22Rv1 (cell line): Measurements from ENCODE around the gene INTS11.

Experiments used
- H3K27ac ChIP-seq: fragments of 450-650 bp; 2 replicates; pipeline ENCODE4 v1.5.1; 2017
- ZFX ChIP-seq: fragments of 450-650 bp; IDR thresholded peaks from 2 replicates; pipeline ENCODE4 v1.6.1; 2017; ENCODE audit warnings: antibody characterized with exemption, borderline replicate concordance
- TF ChIP-seq, protein P1 (sequence below): fragments of 450-650 bp; IDR thresholded peaks from 2 replicates; pipeline ENCODE4 v1.5.1; 2017; ENCODE audit warnings: mild to moderate bottlenecking

The INTS11 gene

DNA sequence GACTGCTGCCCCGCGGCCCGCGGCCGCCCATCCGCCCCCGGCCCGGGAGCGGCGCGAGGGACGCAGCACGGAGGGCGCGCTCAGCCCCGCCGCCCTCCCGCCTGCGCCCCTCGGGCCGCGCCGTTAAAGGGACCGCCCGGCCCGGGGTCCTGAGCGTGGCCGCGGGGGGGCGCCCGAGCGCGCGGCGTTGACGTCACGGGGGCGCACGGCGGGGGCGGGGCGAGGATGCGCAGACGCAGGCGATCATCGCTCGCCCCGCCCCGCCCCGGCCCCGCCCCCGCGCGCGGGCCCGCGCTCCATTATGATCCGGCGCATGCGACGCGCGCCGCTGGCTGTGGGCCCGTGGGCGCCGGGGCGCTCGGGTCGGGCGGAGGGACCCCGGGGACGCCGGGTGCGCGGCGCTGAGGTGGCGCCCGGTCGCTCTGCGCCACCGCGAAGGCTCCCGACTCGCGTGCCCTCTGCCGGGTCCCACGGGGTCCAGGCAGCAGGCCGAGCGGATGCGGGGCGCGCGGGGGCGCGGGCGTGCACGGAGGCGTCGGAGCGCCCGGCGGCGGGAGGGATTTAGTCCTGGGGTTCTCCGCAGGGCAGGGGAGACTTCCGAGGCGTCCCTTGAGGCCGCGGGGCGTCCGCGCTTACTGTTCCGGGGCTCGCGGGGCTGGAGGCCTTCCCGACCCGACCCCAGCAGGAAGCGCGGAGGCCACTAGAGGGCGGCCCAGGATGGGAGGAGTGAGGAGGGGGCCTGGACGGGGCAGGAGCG lies 25.0 kb upstream of the INTS11 start, which contains the start of gene DVL1:
DVL1 (minus strand) TSS at position 163 of the 757 bp plus-strand sequence. CDS start 353 bp downstream, outside the sequence.
- no peak for TF ChIP-seq ZFX
- TF ChIP-seq, protein P1, sequence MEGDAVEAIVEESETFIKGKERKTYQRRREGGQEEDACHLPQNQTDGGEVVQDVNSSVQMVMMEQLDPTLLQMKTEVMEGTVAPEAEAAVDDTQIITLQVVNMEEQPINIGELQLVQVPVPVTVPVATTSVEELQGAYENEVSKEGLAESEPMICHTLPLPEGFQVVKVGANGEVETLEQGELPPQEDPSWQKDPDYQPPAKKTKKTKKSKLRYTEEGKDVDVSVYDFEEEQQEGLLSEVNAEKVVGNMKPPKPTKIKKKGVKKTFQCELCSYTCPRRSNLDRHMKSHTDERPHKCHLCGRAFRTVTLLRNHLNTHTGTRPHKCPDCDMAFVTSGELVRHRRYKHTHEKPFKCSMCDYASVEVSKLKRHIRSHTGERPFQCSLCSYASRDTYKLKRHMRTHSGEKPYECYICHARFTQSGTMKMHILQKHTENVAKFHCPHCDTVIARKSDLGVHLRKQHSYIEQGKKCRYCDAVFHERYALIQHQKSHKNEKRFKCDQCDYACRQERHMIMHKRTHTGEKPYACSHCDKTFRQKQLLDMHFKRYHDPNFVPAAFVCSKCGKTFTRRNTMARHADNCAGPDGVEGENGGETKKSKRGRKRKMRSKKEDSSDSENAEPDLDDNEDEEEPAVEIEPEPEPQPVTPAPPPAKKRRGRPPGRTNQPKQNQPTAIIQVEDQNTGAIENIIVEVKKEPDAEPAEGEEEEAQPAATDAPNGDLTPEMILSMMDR, result peak; percentile 75
- H3K27ac ChIP-seq, result peak within 1 kb of the TSS; percentile 88

DNA sequence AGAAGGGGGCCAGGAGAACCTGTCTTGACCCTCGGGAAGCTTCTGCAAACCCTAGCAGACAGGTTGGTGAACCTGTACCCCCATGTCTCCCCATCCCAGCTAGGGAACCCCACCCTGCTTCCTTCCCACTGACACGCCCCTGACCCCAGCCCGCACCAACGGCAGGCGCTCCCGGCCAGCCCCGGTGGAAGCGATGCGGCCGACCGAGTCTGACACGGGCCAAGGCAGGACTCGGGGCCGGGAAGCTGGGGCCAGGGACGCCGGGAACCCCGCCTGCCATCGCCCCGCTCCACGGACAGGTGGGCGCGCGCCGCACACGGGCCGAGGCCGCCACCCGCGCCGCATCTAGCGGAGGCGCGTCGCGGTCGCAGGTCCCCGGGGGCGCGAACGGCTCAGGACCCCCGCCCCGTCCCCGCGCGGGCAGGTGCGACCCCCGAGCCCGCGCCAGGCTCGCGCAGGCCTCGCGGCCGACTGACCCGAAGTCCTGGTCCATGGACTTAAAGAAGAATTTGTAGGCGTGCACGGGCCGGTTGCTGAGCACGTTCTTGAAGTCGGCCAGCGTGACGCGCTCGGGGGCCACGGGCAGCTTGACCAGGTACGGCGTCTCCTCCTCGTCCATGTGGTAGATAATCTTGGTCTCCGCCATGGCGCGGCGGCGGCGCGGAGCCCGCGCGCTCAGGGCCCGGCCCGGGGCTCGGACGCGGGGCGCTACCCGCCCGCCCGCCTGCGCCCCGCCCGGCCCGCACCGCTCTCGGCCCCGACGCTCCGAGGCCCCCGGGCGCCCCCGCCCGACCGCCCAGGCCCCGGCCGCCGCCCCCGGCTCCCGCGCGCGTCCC lies 24.2 kb upstream of the INTS11 start:
- peak overlapping the region; percentile 88 for H3K27ac ChIP-seq

DNA sequence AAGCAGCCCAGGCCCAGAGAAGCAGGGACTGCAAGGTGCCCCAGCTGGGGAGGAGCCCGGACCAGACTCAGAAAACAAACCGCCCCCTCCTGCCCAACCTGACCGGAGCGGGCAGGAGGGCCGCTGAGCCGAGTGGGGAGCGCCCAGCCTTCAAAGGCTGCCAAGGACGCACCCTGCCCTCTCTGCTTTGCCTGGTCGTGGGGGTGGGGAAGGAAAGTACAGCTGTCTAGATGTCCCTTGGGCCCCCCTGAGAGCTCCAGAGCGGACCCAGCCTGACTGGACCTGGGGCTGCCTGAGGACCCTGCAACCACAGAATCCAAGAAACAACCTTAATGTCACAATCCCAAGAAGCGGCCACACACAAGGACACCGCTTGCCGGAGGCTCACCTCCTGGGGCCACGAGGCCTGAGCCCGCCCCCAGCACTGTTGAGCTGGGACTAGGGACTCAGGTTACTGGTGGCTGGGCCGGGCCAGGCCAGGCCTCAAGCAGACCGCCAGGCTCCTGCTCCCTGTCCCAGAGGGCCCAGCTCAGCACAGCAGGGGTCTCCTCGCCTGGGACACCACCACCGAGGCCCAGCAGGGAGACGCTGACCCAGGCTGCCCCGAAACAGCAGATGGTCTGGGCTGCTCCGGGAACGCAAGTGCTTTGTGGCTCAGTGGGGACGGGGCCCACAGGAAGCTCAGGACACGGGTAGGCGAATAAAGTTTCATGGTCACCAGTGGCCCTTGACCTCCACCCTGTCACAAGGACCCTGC lies 23.4 kb upstream of the INTS11 start:
- H3K27ac ChIP-seq, result peak overlapping the region; percentile 88
- TF ChIP-seq, protein P1, result no peak
- no peak for TF ChIP-seq ZFX

More for the DNA sequence above, 24.2 kb upstream of the INTS11 start:
- TF ChIP-seq ZFX, result no peak
- TF ChIP-seq, protein P1, result no peak

DNA sequence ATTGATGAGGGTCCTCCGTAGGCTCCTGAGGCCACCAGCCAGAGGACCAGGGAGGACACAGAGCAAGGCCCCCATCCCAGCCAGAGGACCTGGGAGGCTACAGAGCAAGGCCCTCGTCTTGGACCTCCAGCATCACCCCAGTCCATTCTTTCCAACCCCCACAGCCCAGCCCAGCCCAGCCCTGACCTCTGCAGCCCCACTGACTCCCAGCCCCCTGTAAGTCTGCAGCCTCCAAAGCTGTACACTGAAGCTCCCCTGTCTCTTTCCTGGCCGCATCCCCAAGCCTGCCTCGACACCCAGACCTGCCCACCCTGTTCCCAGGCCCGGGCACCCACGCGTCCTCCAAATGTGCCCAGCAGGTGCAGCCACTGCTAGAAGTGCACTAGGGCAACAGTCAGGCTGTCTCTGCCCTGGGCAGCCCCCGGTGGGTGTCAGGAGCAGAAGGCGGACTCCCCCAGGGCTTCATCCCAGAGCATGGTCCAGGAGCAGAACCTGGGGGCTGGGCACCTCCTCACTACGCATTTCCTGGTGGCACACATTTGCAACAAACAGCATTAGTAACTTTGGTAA lies 22.7 kb upstream of the INTS11 start:
- peak overlapping the region; percentile 88 for H3K27ac ChIP-seq
- TF ChIP-seq, protein P1, result no peak
- TF ChIP-seq ZFX, result no peak

DNA sequence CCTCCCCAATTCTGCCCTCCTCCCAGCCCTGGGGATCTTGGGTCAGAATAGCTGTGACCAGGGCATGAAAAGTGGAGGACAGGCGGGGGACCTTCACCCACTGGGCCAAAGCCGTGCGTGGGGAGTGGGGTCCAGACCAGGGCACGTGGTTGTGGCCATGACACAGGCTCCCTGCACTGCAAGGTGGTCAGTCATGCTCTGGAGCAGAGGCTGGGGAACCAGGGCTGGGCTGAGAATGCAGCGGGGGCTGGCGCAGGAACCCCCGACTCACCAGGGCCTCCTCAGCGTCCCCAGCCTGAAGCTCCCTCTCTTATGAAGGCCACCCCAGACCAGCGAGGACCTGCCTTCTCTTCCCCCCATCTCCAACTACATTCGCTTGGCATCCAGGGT lies 22.0 kb upstream of the INTS11 start:
- peak overlapping the region; percentile 88; the same call in 1 of the 2 replicates for H3K27ac ChIP-seq
- TF ChIP-seq, protein P1, result no peak
- no peak for TF ChIP-seq ZFX

DNA sequence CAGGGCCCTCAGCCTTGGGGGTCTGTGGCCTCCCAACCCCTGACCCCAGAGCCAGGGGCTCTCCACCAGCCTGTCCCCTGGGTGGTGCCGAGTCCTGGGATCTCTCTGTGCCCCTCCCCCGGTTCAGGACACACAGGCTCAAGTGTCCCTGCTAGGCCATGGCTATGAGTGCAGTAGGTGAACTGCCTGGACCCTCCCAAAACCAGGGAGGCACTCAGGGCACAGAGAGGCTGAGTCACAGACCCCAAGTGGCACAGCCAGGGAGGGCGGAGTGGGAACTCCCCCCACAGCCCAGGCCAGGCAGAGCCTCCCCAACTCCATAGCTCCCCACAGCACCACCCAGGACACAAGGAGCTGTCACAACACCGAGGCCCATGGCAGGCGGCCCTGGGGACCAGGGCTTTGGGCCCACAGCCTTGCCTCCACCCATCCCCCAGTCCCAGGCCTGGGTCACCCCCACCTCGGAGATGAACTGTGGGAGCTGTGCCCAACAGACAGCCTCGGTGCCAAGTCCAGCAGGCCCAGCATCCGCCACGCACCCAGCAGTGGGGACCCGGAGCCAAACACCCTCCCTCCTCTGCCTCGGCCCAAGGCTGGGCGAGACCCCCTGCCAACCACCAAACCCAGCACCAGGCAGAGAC lies 21.5 kb upstream of the INTS11 start:
- no peak overlapping the region for H3K27ac ChIP-seq
- TF ChIP-seq ZFX, result no peak
- TF ChIP-seq, protein P1, result no peak
